Vagina (tissue), 2 donors: ENCODE measurements around the gene BACE2.

Source experiments
- CTCF ChIP-seq, 3 experiments: fragments of 450-650 bp in 2 of 3; fragments of 200-600 bp in 1 of 3; sonication (generic) in 1 of 3; IDR thresholded peaks; one replicate each; pipeline ENCODE4 v1.5.1; 2017 to 2019; ENCODE audit warnings: antibody characterized with exemption in 3 of 3, mild to moderate bottlenecking in 2 of 3, moderate library complexity in 2 of 3
- POLR2A ChIP-seq, 2 donors: fragments of 450-650 bp; IDR thresholded peaks; one replicate each; pipeline ENCODE4 v1.6.1; 2017; ENCODE audit warnings: antibody characterized with exemption in 2 of 2, mild to moderate bottlenecking in 2 of 2, moderate library complexity in 2 of 2
- POLR2AphosphoS5 ChIP-seq, 2 donors: sonication (generic); formaldehyde crosslinking; IDR thresholded peaks; one replicate each; pipeline ENCODE4 v1.9.0; 2017; ENCODE audit warnings: antibody characterized with exemption in 2 of 2, mild to moderate bottlenecking in 2 of 2, low read depth in 1 of 2; ENCODE audit not compliant: insufficient read depth in 1 of 2

- TF ChIP-seq POLR2A (IDR thresholded peaks at IDR 0.05), result no peak
- TF ChIP-seq CTCF (IDR thresholded peaks at IDR 0.05), result no peak
- TF ChIP-seq POLR2AphosphoS5 (IDR thresholded peaks at IDR 0.05; ENCODE audit: insufficient read depth in 1 of 2, low read depth in 1 of 2), result no peak
These were observed 39.0 kb upstream of the BACE2 start for GRCh38 chr21:41128981-41129380.
